ENCODE results near the gene MSGN1.
A peak's percentile ranks its signal among the peaks of the same experiment; 100 is the strongest.
"Not testable (repeated sequence)": the region's sequence is repeated elsewhere in the genome, so short reads cannot be mapped to it uniquely, and the experiment has no call there.

The MSGN1 gene

DNA sequence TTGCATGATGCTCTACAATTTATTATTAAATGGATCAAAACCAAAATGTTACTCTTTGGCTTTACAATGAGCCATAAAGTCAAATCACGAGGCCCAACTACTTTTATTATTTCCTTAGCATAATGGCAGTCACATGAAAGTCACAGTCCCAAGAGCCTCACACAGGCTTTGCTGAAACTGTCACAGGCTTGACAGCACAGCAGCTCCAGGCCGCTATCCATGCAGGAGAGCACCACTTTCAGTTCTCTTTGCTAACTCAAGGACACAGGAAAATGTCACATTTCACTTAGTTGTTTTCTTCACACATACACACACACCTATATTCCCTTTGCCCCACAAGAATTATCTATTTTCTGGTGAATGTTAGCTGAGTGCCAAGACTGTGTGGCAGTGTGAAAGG, 11.1 kb upstream of the MSGN1 start:
- no peak for DNase-seq (ENCODE audit: low read depth in 2 of 3, low spot score in 2 of 3)

DNA sequence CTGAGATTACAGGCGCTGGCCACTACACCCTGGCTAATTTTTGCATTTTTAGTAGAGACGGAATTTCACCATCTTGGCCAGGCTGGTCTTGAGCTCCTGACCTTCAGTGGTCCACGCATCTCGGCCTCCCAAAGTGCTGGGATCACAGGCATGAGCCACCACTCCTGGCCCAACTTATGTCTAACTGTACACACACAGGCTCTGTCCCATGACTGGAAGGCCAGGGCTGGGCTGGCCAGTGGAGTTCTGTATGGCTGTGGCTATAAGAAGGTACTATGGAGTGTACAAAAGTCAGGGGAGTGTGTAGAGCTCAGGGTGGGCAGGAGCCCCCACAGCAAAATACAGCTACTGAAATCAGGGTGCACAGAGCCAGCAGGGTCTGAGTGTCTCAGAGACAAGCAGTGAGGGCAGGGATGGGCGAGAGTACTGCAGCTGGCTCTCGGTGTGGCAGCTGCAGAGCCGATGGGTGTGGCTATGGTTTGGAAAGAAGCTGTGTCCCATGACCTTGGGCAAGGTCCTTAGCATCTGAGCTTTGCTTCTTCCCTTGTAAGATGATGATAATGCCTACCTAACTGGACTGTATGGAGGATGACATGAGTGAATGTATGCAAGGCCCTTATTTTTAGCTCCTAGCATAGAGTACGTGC, 10.4 kb upstream of the MSGN1 start:
- DNase-seq (ENCODE audit: low read depth in 2 of 3, low spot score in 2 of 3): no peak

DNA sequence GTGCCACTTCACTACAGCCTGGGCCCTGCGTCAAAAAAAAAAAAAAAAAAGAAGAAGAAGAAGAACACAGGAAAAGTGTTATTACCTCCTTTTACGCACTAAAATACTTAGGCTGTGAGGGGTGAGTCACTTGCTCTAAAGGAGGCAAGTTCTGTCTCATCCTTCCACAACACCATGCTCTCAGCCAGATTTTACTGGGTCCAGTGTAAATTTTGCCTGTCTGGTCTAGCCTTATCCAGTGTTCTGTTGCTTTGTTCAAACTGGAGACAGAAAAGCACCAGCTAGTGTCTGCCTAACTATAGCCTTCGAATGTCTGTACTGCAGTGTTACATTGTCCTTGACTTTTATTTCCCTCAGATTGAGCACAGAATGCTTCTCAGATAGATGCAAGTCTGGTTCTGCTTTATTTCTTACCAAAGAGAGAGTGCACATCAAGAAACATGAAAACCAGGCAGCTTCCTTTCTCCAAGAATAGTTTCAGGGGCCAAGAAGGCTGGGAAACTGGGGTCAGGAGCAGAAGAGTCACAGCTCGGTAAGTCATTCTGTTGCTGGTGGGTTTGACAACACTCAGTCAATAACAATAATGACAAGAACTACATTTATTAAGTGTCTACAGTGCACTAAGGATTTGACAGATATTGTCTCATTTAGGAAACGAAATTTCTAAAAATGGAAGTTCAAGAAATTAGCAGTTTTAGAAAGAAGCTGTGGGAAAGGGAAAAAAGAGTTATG, 3.1 kb upstream of the MSGN1 start:
- DNase-seq (ENCODE audit: low read depth in 2 of 3, low spot score in 2 of 3): no peak

GRCh38 chr2:17813742-17814473, 2.4 kb upstream of the MSGN1 start:
- no peak for DNase-seq (ENCODE audit: low read depth in 2 of 3, low spot score in 2 of 3)

DNA sequence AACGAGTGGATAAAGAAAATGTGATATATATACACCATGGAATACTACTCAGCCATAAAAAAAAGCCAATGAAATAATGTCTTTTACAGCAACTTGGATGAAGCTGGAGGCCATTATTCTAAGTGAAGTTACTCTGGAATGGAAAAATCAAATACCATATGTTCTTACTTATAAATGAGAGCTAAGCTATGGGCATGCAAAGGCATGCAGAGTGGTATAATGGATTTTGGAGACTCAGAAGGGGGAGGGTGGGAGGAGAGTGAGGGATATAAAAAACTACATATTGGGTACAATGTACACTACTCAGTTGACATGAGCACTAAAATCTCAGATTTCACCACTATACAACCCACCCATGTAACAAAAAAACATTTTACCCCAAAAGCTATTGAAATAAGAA, 1.7 kb upstream of the MSGN1 start:
- DNase-seq (ENCODE audit: low read depth in 2 of 3, low spot score in 2 of 3): no peak

GRCh38 chr2:17815468-17816184, 634 bp upstream of the MSGN1 start:
- no peak for DNase-seq (ENCODE audit: low read depth in 2 of 3, low spot score in 2 of 3)

DNA sequence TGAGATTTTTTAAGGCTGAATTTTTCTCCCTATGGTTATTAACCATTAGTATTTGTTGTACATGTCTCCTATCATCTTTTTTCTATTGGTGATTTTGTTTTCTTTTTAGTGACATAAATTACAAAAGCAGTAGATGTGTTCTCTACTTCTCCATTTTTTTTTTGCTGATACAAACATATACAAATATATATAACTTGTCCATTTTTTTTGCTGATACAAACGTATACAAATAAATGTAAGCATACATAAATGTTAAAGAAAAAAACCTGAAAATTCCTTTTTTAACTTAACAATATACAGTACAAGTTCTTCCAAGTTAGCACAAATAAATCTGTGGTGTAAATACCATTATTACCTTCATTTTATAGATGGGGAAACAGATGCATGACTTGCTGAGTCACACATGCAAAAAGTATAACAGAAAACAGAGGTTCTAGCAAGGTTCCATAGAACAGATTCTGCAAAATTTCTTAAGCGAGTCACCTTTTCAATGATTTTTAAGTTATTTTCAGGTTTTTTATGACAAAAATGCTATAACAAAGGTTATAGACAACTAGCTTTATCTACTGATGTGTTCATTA, 2.1 kb downstream of the MSGN1 start:
- DNase-seq (ENCODE audit: low read depth in 2 of 3, low spot score in 2 of 3): no peak

DNA sequence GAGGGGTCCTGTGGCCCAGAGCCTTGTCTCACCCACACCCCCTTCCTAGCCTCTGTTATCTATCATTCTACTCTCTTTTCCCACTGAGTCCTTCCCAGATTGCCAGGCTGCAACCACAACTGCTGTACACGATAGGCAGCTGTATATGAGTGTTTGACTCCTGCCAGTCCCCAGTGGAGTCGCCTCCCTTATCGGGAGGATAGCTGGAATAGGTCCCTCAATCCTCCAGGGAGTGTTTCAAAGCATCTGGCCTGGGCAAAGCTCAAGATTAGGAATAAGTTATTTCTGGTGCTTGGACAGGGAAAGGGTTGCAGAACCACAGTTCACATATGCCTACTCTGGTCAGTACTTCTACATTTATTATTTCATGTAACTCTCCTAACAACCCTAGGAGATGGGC, 4.8 kb downstream of the MSGN1 start:
- DNase-seq (ENCODE audit: low read depth in 2 of 3, low spot score in 2 of 3): no peak

- no peak for DNase-seq (ENCODE audit: low read depth in 2 of 3, low spot score in 2 of 3)
These were observed 5.5 kb downstream of the MSGN1 start for GRCh38 chr2:17821535-17822444.

DNA sequence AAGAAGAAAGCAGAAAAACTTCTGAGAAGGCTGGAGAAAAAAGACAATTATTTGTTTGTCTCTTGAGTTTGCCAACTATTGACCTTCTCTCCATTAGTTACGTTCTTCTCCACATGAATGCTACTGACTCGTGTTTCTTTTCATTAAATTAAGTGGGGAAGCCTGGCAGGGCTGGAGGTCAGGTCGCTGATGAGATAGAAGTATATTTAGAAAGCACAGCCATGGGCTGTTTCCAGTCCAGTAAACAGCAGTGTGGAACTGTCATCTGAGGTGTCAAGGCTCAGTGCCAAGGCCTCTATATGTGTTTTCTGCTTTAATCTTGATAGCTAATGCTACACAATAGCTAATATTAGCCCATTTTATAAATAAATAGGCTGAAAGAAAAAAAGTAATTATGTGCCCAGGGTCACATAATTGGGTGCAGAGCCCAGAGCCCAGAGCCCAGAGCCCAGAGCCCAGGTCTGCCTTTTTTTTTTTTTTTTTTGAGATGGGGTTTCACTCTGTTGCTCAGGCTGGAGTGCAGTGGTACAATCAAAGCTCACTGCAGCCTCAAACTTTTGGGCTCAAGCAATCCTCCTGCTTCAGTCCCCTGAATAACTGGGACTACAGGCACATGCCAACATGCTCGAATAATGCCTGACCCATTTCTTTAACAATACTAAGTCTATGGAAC, 6.3 kb downstream of the MSGN1 start:
- no peak for DNase-seq (ENCODE audit: low read depth in 2 of 3, low spot score in 2 of 3)

GRCh38 chr2:17823646-17824045, 7.4 kb downstream of the MSGN1 start:
- DNase-seq (ENCODE audit: low read depth in 2 of 3, low spot score in 2 of 3): not testable (repeated sequence)

DNA sequence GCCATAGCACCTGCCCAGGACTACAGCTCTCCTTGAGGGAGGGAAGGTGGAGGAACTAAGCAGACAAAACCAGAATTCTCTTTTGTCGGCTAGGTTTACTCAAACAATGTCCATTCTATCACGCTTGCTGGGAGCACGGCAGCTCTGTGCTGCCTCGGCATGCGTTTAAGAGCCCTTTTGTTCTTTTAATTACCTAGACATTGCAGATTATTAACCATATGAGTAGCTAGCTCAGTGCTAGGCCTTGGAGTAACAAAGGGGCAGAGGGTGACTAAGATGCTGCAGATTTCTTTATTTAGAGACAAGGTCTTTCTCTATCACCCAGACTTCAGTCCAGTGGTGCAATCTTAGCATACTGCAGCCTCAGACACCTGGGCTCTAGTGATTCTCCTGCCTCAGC, 11.1 kb downstream of the MSGN1 start:
- DNase-seq (ENCODE audit: low read depth in 2 of 3, low spot score in 2 of 3): no peak

- no peak for DNase-seq (ENCODE audit: low read depth in 2 of 3, low spot score in 2 of 3)
These were observed 11.5 kb downstream of the MSGN1 start for GRCh38 chr2:17827785-17828184.

DNA sequence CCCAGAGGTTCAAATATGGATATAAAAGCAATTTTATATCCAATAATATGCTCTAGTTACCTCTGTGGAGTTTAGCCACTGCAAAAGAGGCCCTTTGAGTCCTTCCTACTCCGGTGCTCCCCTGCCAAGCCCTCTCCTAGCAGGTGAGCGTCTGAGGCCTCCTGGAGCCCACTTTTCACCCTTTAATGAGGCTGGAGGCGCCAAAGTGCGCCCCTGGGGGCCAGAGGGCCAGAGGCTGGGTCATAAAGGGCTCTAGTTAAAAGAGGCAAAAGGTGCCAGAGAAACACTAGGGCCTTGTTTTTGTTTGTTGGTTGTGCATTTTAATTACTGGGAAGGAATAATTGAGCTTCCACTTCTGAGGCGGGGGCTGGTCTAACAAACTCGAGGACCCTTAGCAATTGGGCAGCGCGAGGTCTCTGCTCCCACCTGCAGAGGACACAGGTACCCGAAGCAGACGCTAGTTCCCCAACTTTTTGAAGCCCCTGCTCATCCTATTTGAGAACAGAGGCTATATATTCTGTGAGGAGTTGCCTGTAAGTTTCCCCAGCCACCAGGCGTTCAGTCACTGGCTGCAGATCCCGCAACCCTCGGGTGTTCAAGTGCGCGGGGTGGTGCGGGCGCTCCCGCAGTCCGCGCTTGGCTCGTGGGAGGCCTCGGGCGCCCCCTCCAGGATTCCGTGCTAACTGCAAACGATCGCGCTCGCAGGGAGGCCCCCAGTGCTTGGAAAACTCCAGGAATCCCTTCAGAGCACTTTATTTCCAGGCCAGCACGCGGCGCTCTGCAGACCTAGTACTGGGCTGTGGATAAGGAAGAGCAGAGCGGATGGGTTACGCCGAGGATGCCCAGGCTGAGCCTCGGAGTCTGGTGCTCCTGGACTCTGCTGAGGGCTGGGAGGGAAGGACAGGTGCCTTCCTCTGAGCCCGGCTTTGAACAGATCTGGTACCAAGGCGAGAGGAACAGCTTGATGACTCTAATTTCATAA, 14.1 kb downstream of the MSGN1 start:
- DNase-seq (ENCODE audit: low read depth in 2 of 3, low spot score in 2 of 3): peak; percentile 6 to 30 (median 23)

DNA sequence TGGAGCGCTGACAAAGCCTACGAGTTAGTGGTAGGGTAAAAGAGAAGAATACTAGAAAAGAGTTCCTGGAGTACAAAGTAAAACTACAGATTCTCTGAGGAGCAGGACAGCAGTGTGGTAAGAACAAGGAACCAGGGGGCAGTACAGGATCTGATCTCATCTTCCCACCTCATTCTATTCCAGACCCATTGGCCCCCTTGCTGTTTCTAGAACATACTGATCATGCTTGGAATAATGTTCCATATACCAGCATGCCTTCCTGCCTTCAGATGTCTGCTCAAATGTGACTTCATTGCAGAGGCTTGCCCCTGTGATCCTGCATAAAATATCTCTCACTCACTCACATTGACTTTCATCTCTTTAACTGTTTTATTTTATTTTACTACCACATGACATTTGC, 19.3 kb downstream of the MSGN1 start:
- no peak for DNase-seq (ENCODE audit: low read depth in 2 of 3, low spot score in 2 of 3)

DNA sequence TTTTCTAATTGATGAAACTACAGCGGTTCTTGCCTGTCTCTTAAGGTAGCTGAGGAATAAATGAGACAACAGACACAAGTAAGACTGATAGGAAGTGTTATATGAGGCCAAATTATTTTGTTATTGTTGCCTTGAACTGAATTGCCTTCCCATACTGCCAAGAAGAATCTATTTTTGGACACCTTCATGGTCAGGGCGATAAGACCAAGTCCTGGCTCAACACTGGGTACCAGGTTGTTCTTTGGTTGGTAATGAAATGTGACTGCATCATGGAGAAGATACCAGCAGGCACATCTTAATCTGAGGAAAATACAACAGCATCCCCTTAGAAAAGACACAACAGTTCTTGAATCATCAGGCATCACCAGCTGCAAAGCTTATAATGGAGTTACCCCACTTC, 23.7 kb downstream of the MSGN1 start:
- DNase-seq (ENCODE audit: low read depth in 2 of 3, low spot score in 2 of 3): no peak

GRCh38 chr2:17843457-17843856, 27.2 kb downstream of the MSGN1 start:
- DNase-seq (ENCODE audit: low read depth in 2 of 3, low spot score in 2 of 3): no peak

GRCh38 chr2:17845806-17846205, 29.5 kb downstream of the MSGN1 start:
- DNase-seq (ENCODE audit: low read depth in 2 of 3, low spot score in 2 of 3): no peak

GRCh38 chr2:17846676-17847075, 30.4 kb downstream of the MSGN1 start:
- DNase-seq (ENCODE audit: low read depth in 2 of 3, low spot score in 2 of 3): no peak

All from activated CD8-positive, alpha-beta memory T cell treated with anti-CD3 and anti-CD28 coated beads for 48 hours (primary cell).